Lower lobe of right lung (tissue), 2 donors: ENCODE measurements around the gene SHC3. TPM values are rescaled to one million over a fixed set of nuclear protein-coding genes. Genes with fewer than 3 reads are reported as not detected.
A peak's percentile ranks its signal among the peaks of the same experiment; 100 is the strongest.

Source experiments
- ATAC-seq, 2 donors: fragments of 200-7000 bp; cut with Tn5 transposase; one replicate each; pipeline ENCODE4 v1.9.1; 2020 to 2022; ENCODE audit warnings: mild to moderate bottlenecking in 2 of 2, moderate library complexity in 2 of 2
- DNase-seq: peaks from one replicate; pipeline ENCODE4 v3.0.0-alpha.2; 2020
- H3K27ac ChIP-seq: fragments of 200-600 bp; one replicate; pipeline ENCODE4 v1.8.0; 2022
- H3K27me3 ChIP-seq: fragments of 200-600 bp; one replicate; pipeline ENCODE4 v1.8.0; 2022; ENCODE audit warnings: low read depth
- H3K36me3 ChIP-seq: fragments of 200-600 bp; one replicate; pipeline ENCODE4 v1.8.0; 2022; ENCODE audit warnings: mild to moderate bottlenecking
- H3K4me1 ChIP-seq: fragments of 200-600 bp; one replicate; pipeline ENCODE4 v1.8.0; 2022
- H3K4me3 ChIP-seq: fragments of 200-600 bp; one replicate; pipeline ENCODE4 v1.8.0; 2022; ENCODE audit warnings: mild to moderate bottlenecking
- H3K9me3 ChIP-seq: fragments of 200-600 bp; one replicate; pipeline ENCODE4 v1.8.0; 2022
- CTCF ChIP-seq: fragments of 200-600 bp; IDR thresholded peaks from one replicate; pipeline ENCODE4 v1.8.0; 2022; ENCODE audit warnings: antibody characterized with exemption, mild to moderate bottlenecking
- intact Hi-C: fragments of 100-400 bp; cut with DNase I; formaldehyde crosslinking; loops from one replicate; pipeline ENCODE4 v1.11.0; 2022
- total RNA-seq: library from RNA; stranded (reverse); fragmentation: NEBNext Ultra II Directional; extraction: Animal tissue kit (Norgen Biotek cat#: 25700); gene quantifications from one replicate; pipeline ENCODE4 v1.2.1, GENCODE V29; 2021
- donor health status: DM: no; HTN: yes; CAD: no; lungs with severe emphysema.

The SHC3 gene
- total RNA-seq, 1 donor from 2014 or later, result 13.2 TPM

GRCh38 chr9:88985616-88986015 is 193.0 kb downstream of the SHC3 start:
- Histone ChIP-seq H3K36me3 (no peaks in the 10 kb centered on the region), H3K4me3 (no peak overlapping the region), H3K9me3 (peaks cover 6% of the 10 kb centered on the region), H3K27ac (no peak overlapping the region), H3K27me3 (peaks cover under 1% of the 10 kb centered on the region), H3K4me1 (no peaks in the 10 kb centered on the region)
- no peak for DNase-seq
- TF ChIP-seq CTCF, result no peak
- intact Hi-C loops, result no loop called here
- ATAC-seq, result no peak

GRCh38 chr9:88984543-88984883 is 194.1 kb downstream of the SHC3 start:
- no peak overlapping the region for H3K27ac ChIP-seq
- no peak for TF ChIP-seq CTCF
- no peak for DNase-seq
- no peaks in the 10 kb centered on the region for H3K4me1 ChIP-seq
- intact Hi-C loops, result no loop called here
- H3K27me3 ChIP-seq, result no peaks in the 10 kb centered on the region
- no peak overlapping the region for H3K4me3 ChIP-seq
- H3K9me3 ChIP-seq, result peaks cover 6% of the 10 kb centered on the region
- ATAC-seq, result peak; percentile 68 to 83
- H3K36me3 ChIP-seq, result no peaks in the 10 kb centered on the region

DNA sequence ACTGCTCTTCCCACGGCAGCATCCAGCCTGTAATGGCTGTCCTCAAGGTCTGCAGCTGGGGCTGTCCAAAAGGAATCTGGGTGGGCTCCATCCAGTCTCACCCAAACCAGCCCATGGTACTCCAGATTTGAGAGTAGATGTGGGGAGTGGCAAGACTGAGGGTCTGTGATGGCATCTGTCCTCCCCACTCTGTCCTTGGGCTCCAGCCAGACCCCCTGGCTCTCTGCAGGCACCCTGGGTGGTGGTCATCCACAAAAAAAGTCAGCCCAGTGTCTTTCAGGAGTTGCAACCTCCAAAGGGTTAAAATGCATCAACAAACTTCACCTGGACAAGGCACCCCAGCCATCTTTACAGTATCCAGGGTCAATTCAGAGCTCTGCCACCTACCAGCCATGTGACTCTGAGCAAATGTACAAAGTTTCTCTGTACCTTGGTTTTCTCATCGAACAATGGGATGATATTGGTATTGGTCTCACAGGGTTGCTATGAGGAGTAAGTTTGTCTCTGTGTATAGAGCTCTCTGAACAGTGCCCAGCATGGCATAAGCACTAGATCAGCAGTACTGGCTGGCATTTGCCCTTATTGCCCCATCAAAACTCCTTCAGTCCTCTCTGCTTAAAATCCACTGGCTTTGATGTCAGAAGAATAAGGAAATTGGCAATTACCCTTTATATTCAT is 194.6 kb downstream of the SHC3 start:
- no peak for DNase-seq
- intact Hi-C loops, result no loop called here
- H3K36me3 ChIP-seq, result no peaks in the 10 kb centered on the region
- peak; percentile 28 to 53 for ATAC-seq
- no peaks in the 10 kb centered on the region for H3K27me3 ChIP-seq
- no peak for TF ChIP-seq CTCF
- H3K4me1 ChIP-seq, result no peaks in the 10 kb centered on the region
- H3K27ac ChIP-seq, result no peak overlapping the region
- H3K4me3 ChIP-seq, result no peak overlapping the region
- H3K9me3 ChIP-seq, result peaks cover 6% of the 10 kb centered on the region

DNA sequence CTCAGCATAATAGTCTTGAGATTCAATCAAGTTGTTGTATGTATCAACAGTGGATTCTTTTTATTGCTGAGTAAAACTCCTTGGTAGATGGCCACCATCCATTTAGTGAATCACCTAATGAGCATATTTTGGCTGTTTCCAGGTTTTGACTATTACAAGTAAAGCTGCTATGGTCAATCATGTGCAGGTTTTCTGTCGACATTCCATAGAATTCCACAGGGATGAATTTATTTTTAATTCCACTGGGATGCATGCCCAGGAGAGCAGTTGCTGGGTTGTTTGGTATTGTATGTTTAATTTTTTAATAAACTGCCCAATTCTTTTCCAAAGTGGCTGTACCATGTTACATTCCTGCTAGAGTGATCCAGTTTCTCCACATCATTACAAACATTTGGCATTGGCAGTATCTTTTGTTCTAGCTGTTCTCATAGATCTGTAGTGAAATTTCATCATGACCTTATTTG is 197.8 kb downstream of the SHC3 start:
- Histone ChIP-seq H3K36me3 (no peaks in the 10 kb centered on the region), H3K4me1 (no peaks in the 10 kb centered on the region), H3K27ac (no peak overlapping the region), H3K4me3 (no peak overlapping the region), H3K27me3 (no peaks in the 10 kb centered on the region), H3K9me3 (peaks cover 6% of the 10 kb centered on the region)
- intact Hi-C loops, result no loop called here
- ATAC-seq, result no peak
- TF ChIP-seq CTCF, result no peak
- no peak for DNase-seq

DNA sequence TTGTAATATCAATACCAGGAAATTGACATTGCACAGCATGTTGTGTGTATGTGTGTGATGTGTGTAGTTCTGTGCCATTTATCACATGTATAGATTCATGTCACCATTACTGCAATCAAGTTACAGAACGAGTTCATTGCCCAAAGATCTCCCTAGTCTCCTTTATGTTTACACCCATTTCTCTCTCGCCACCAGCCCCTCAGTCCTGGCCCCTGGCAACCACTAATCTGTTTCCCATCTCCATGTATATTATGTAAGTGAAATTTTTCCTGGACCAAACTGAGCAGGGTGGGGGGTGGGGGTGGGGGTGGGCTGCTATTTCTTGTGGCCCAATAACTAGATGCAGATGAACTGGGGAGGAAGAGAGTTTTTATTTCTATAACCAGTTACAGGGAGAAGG is 198.8 kb downstream of the SHC3 start:
- intact Hi-C loops, result no loop called here
- ATAC-seq, result no peak
- Histone ChIP-seq H3K9me3 (peaks cover 6% of the 10 kb centered on the region), H3K4me1 (no peaks in the 10 kb centered on the region), H3K4me3 (no peak overlapping the region), H3K36me3 (no peaks in the 10 kb centered on the region), H3K27me3 (no peaks in the 10 kb centered on the region), H3K27ac (no peak overlapping the region)
- DNase-seq, result no peak
- TF ChIP-seq CTCF, result no peak
